ENCODE measurements around the gene MPC1L. TPM values are rescaled to one million over a fixed set of nuclear protein-coding genes. Genes with fewer than 3 reads are reported as not detected.

MPC1L gene
- total and polyA plus RNA-seq, 2 of the 8 experiments (the other 6 are each of a cell fraction or from before 2014, with no cell fraction given), result not detected

DNA sequence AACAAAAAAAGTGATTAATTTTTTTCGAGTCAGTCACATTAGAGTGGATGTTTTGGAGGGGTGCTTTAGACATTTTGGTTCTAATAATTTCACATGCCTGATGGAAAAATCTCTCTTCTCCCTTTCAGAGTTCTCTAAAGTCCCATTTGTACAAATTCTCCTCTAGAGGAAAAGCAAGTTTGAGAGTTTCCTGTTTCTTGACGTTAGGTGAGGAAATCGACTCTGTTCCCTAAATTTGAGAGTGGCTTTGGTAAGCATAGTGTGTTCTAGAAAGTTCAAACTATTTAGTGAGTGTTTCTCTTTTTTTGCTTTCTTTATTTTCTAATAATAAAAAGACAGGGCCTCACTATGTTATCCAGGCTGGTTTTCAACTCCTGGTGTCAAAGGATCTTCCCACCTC, 44.1 kb upstream of the MPC1L start:
- H3K27me3 ChIP-seq (replicated peaks in 1 of 4; ENCODE audit: control insufficient read depth in 3 of 4, extremely low read depth in 1 of 4, insufficient read depth in 3 of 4, low read length in 3 of 4), result no peaks in the 10 kb centered on the region
- no peak overlapping the region for H4K91ac ChIP-seq (replicated peaks; ENCODE audit: insufficient read length, low read length)
- H3K18ac ChIP-seq (ENCODE audit: extremely low read depth, low read length), result no peak overlapping the region
- H2AK5ac ChIP-seq (ENCODE audit: low read depth, low read length), result no peak overlapping the region
- H3K4me1 ChIP-seq (replicated peaks in 1 of 4; ENCODE audit: control insufficient read depth in 3 of 4, insufficient read depth in 4 of 4, low read length in 3 of 4), result no peaks in the 10 kb centered on the region
- H2AFZ ChIP-seq (ENCODE audit: low read length), result no peak overlapping the region
- no peak overlapping the region for H3K27ac ChIP-seq (ENCODE audit: low read depth, low read length)
- H2BK20ac ChIP-seq (ENCODE audit: low read length), result no peak overlapping the region
- no peaks in the 10 kb centered on the region for H3K23me2 ChIP-seq (ENCODE audit: low read depth, low read length)
- CTCF ChIA-PET (ENCODE audit: partially characterized antibody), result no interaction called here
- H2BK120ac ChIP-seq (replicated peaks; ENCODE audit: low read depth, low read length), result no peak overlapping the region
- peaks cover 0 to 25% of the 10 kb centered on the region in 2 experiments; a peak in 2 of 4 replicates for H3K79me2 ChIP-seq (ENCODE audit: control insufficient read depth in 1 of 2, insufficient read depth in 2 of 2, low read length in 2 of 2)
- POLR2A ChIA-PET (ENCODE audit: partially characterized antibody), result no interaction called here
- H3K4ac ChIP-seq (replicated peaks; ENCODE audit: insufficient read length, low read depth, low read length), result no peak overlapping the region
- H4K5ac ChIP-seq (ENCODE audit: insufficient read length, low read depth, low read length), result no peak overlapping the region
- no peaks in the 10 kb centered on the region for H3K79me1 ChIP-seq (ENCODE audit: low read depth, low read length)
- no peaks in the 10 kb centered on the region for H3K9me3 ChIP-seq (ENCODE audit: insufficient read depth in 2 of 2, low read depth in 1 of 2, low read length in 1 of 2)
- DNase-seq (ENCODE audit: low read depth in 1 of 2, low spot score in 2 of 2) (no peak), FAIRE-seq (no peak)
- H2BK15ac ChIP-seq (ENCODE audit: low read length), result no peak overlapping the region
- no peak overlapping the region for H4K8ac ChIP-seq (ENCODE audit: extremely low read depth, insufficient read depth, low read length)
- H4K20me1 ChIP-seq (replicated peaks in 1 of 2; ENCODE audit: control insufficient read depth in 1 of 2, insufficient read depth in 2 of 2, low read length in 2 of 2), result peaks cover 2 to 3% of the 10 kb centered on the region in 2 experiments
- no peak overlapping the region for H2BK5ac ChIP-seq (ENCODE audit: low read depth, low read length)
- H2BK12ac ChIP-seq (ENCODE audit: low read depth, low read length), result no peak overlapping the region
- no peak overlapping the region for H3K14ac ChIP-seq (ENCODE audit: insufficient read length)
- no peak overlapping the region for H3K4me3 ChIP-seq (ENCODE audit: extremely low read depth in 1 of 4, insufficient read depth in 2 of 4, low read depth in 3 of 4, low read length in 4 of 4)
- WGBS, 2 experiments (ENCODE audit: extremely low coverage in 1 of 2, insufficient coverage in 1 of 2, insufficient read length in 1 of 2, insufficient replicate concordance in 2 of 2, low coverage in 1 of 2, low lambda C conversion rate in 2 of 2, missing lambda C conversion rate in 1 of 2), result 91% methylated on average over 3 of the region's 3 CpGs; no CpG with 5 or more reads in 1 of the 2 experiments
- no peak overlapping the region for H3K4me2 ChIP-seq (ENCODE audit: insufficient read depth in 1 of 2, low read depth in 2 of 2, low read length in 2 of 2)
- H3K23ac ChIP-seq (ENCODE audit: insufficient read length), result no peak overlapping the region
- H3K56ac ChIP-seq (replicated peaks; ENCODE audit: insufficient read length, low read depth, low read length), result no peak overlapping the region
- no peaks in the 10 kb centered on the region for H3K36me3 ChIP-seq (ENCODE audit: control insufficient read depth in 2 of 4, insufficient read depth in 4 of 4, low read length in 3 of 4)
- no peak overlapping the region for H3K9ac ChIP-seq (replicated peaks in 1 of 4; ENCODE audit: extremely low read depth in 1 of 4, low read depth in 3 of 4, low read length in 3 of 4)
- TF ChIP-seq CHD1 (IDR thresholded peaks at IDR 0.05; ENCODE audit: low read depth, low read length) (no peak), ZNF274 (IDR thresholded peaks at IDR 0.05; ENCODE audit: borderline replicate concordance, extremely low read depth, low read length) (no peak), SIRT6 (IDR thresholded peaks at IDR 0.05; ENCODE audit: low read length) (no peak), EGR1 (IDR thresholded peaks at IDR 0.05; ENCODE audit: borderline replicate concordance, low read depth, low read length) (no peak), RBBP5 (IDR thresholded peaks at IDR 0.05; ENCODE audit: borderline replicate concordance, low read depth, low read length) (no peak), ASH2L (IDR thresholded peaks at IDR 0.05; ENCODE audit: low read length) (no peak), JUN (IDR thresholded peaks at IDR 0.05; ENCODE audit: low read depth, low read length) (no peak), SUZ12 (IDR thresholded peaks at IDR 0.05; ENCODE audit: low read length) (no peak), TBP (IDR thresholded peaks at IDR 0.05; ENCODE audit: low read depth, low read length) (no peak), JUND (IDR thresholded peaks at IDR 0.05; ENCODE audit: low read length) (no peak), RXRA (IDR thresholded peaks at IDR 0.05; ENCODE audit: insufficient read depth, low read depth, low read length) (no peak), YY1 (IDR thresholded peaks at IDR 0.05; ENCODE audit: low read depth, low read length) (no peak), POU5F1 (IDR thresholded peaks at IDR 0.05; ENCODE audit: low read depth, low read length) (no peak)
- TF ChIP-seq, protein P1, sequence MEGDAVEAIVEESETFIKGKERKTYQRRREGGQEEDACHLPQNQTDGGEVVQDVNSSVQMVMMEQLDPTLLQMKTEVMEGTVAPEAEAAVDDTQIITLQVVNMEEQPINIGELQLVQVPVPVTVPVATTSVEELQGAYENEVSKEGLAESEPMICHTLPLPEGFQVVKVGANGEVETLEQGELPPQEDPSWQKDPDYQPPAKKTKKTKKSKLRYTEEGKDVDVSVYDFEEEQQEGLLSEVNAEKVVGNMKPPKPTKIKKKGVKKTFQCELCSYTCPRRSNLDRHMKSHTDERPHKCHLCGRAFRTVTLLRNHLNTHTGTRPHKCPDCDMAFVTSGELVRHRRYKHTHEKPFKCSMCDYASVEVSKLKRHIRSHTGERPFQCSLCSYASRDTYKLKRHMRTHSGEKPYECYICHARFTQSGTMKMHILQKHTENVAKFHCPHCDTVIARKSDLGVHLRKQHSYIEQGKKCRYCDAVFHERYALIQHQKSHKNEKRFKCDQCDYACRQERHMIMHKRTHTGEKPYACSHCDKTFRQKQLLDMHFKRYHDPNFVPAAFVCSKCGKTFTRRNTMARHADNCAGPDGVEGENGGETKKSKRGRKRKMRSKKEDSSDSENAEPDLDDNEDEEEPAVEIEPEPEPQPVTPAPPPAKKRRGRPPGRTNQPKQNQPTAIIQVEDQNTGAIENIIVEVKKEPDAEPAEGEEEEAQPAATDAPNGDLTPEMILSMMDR (IDR thresholded peaks at IDR 0.05; ENCODE audit: control extremely low read depth in 1 of 3, insufficient read depth in 1 of 3, low read depth in 1 of 3, low read length in 3 of 3), result no peak
